Stimulated activated CD8-positive, alpha-beta memory T cell treated with anti-CD3 and anti-CD28 coated beads, Interleukin-7, amount 100 ng/mL, for 4 hours (primary cell): Measurements from ENCODE around the gene DZIP1L.

ENCODE experiments used
- DNase-seq, 2 donors: peaks; one replicate each; pipeline ENCODE4 v3.0.0-alpha.2; 2020; ENCODE audit warnings: low read depth in 2 of 2

The DZIP1L gene

GRCh38 chr3:138034918-138035317 is 80.5 kb downstream of the DZIP1L start:
- DNase-seq, result no peak

GRCh38 chr3:138033202-138033691 is 82.2 kb downstream of the DZIP1L start:
- DNase-seq, result no peak

- no peak for DNase-seq
Measured at GRCh38 chr3:138032567-138032966, 82.8 kb downstream of the DZIP1L start.

- no peak for DNase-seq
Measured at GRCh38 chr3:138031536-138031935, 83.9 kb downstream of the DZIP1L start.

GRCh38 chr3:138030734-138031280 is 84.6 kb downstream of the DZIP1L start:
- no peak for DNase-seq

GRCh38 chr3:138027821-138028220 is 87.6 kb downstream of the DZIP1L start:
- no peak for DNase-seq

- DNase-seq, result no peak
Measured at GRCh38 chr3:138025553-138025952, 89.9 kb downstream of the DZIP1L start.

- DNase-seq, result no peak
Measured at GRCh38 chr3:138023754-138024153, 91.7 kb downstream of the DZIP1L start.

GRCh38 chr3:138019281-138020069 is 95.9 kb downstream of the DZIP1L start:
- no peak for DNase-seq

- DNase-seq, result no peak
Measured at GRCh38 chr3:138016065-138016464, 99.3 kb downstream of the DZIP1L start.

GRCh38 chr3:138012526-138012925 is 102.9 kb downstream of the DZIP1L start:
- no peak for DNase-seq
